GM23248 (cell line): ENCODE measurements around the gene AFP. TPM values are rescaled to one million over a fixed set of nuclear protein-coding genes. Genes with fewer than 3 reads are reported as not detected.

Experiments used
- DNase-seq: peaks from one replicate; pipeline ENCODE4 v3.0.0-alpha.2; 2015
- H2AFZ ChIP-seq: fragments of 200-600 bp; sonication (generic); 2 replicates; pipeline ENCODE4 v1.6.1; 2016; ENCODE audit warnings: antibody characterized with exemption
- H3F3A ChIP-seq: fragments of 200-600 bp; sonication (generic); 2 replicates; pipeline ENCODE4 v1.6.1; 2016; ENCODE audit warnings: mild to moderate bottlenecking, antibody characterized with exemption, mixed run types; ENCODE audit not compliant: insufficient read depth
- H3K27ac ChIP-seq: fragments of 200-600 bp; sonication (generic); 2 replicates; pipeline ENCODE4 v1.5.1; 2016; ENCODE audit warnings: mild to moderate bottlenecking
- H3K27me3 ChIP-seq: fragments of 200-600 bp; sonication (generic); replicated peaks from 2 replicates; pipeline ENCODE4 v1.6.1; 2016; ENCODE audit warnings: mild to moderate bottlenecking; ENCODE audit not compliant: insufficient read depth
- H3K36me3 ChIP-seq: fragments of 200-600 bp; sonication (generic); 2 replicates; pipeline ENCODE4 v1.6.1; 2016; ENCODE audit warnings: low read depth, mild to moderate bottlenecking
- H3K4me1 ChIP-seq: fragments of 200-600 bp; sonication (generic); 2 replicates; pipeline ENCODE4 v1.6.1; 2016; ENCODE audit warnings: mild to moderate bottlenecking; ENCODE audit not compliant: insufficient read depth
- H3K4me2 ChIP-seq: fragments of 200-600 bp; sonication (generic); one replicate; pipeline ENCODE4 v1.6.1; 2016; ENCODE audit warnings: mild to moderate bottlenecking; ENCODE audit not compliant: unreplicated experiment
- H3K4me3 ChIP-seq: fragments of 200-600 bp; sonication (generic); 2 replicates; pipeline ENCODE4 v1.5.1; 2016; ENCODE audit warnings: mild to moderate bottlenecking
- H3K79me2 ChIP-seq: fragments of 200-600 bp; sonication (generic); 2 replicates; pipeline ENCODE4 v1.6.1; 2016; ENCODE audit warnings: mild to moderate bottlenecking; ENCODE audit not compliant: insufficient read depth
- H3K9ac ChIP-seq: fragments of 200-600 bp; sonication (generic); 2 replicates; pipeline ENCODE4 v1.6.1; 2016; ENCODE audit warnings: mild to moderate bottlenecking
- H3K9me2 ChIP-seq: fragments of 200-600 bp; sonication (generic); 2 replicates; pipeline ENCODE4 v1.6.1; 2016; ENCODE audit warnings: mixed run types, mild to moderate bottlenecking, moderate library complexity; ENCODE audit not compliant: insufficient read depth
- H3K9me3 ChIP-seq: fragments of 200-600 bp; sonication (generic); one replicate; pipeline ENCODE4 v1.6.1; 2017; ENCODE audit warnings: low read depth
- H4K20me1 ChIP-seq: fragments of 200-600 bp; sonication (generic); 2 replicates; pipeline ENCODE4 v1.6.0; 2016; ENCODE audit not compliant: insufficient read depth
- EZH2 ChIP-seq: fragments of 200-600 bp; sonication (generic); IDR thresholded peaks from 2 replicates; pipeline ENCODE4 v1.6.1; 2018; ENCODE audit warnings: antibody characterized with exemption, mild to moderate bottlenecking; ENCODE audit not compliant: insufficient read depth, poor library complexity, severe bottlenecking
- EZH2phosphoT487 ChIP-seq: fragments of 200-600 bp; sonication (generic); IDR thresholded peaks from 2 replicates; pipeline ENCODE4 v1.6.1; 2018; ENCODE audit warnings: antibody characterized with exemption, moderate library complexity, mild to moderate bottlenecking, low read depth; ENCODE audit not compliant: insufficient read depth
- WGBS, 2 experiments: methylation state at CpG; one replicate each; pipeline ENCODE4 v1.1.6; 2015 to 2017; ENCODE audit warnings: low lambda C conversion rate in 2 of 2, low coverage in 1 of 2; ENCODE audit errors: missing lambda C conversion rate in 2 of 2; 5-methylcytosine and 5-hydroxymethylcytosine counted together
- in situ Hi-C: fragments of 300-500 bp; cut with MboI; formaldehyde crosslinking; loops from 2 replicates; pipeline ENCODE4 v1.15.0; 2020
- polyA plus RNA-seq: library from polyadenylated mRNA; unstranded; fragments of >200 nt; fragmentation: Nextera tagmentation; extraction: Ambion mirVana; gene quantifications from 2 replicates; pipeline ENCODE4 v1.2.1, GENCODE V29; 2016
- total RNA-seq: library from RNA; depleted of rRNA; stranded (reverse); fragments of >200 nt; shearing (Covaris generic); gene quantifications from 2 replicates; pipeline ENCODE4 v1.2.3, GENCODE V29; 2014

Gene AFP
- total and polyA plus RNA-seq, 2 experiments from 2014 or later: 0.98 TPM; not detected in 1

- WGBS, 2 experiments: 62 to 64% methylated on average over 2 of the region's 2 CpGs
- Histone ChIP-seq H3K4me1 (no peaks in the 10 kb centered on the region), H2AFZ (no peak overlapping the region), H3K9ac (no peak overlapping the region), H3K79me2 (no peaks in the 10 kb centered on the region), H3K27ac (no peak overlapping the region), H3K9me2 (no peaks in the 10 kb centered on the region), H3K27me3 (no peaks in the 10 kb centered on the region), H4K20me1 (no peaks in the 10 kb centered on the region), H3K4me2 (no peak overlapping the region), H3F3A (no peaks in the 10 kb centered on the region), H3K9me3 (no peaks in the 10 kb centered on the region), H3K36me3 (no peaks in the 10 kb centered on the region), H3K4me3 (no peak overlapping the region)
- in situ Hi-C loops: no loop called here
- TF ChIP-seq EZH2phosphoT487 (no peak), EZH2 (no peak)
- no peak for DNase-seq
Measured at GRCh38 chr4:73392936-73393335, 43.1 kb upstream of the AFP start.

- in situ Hi-C loops: no loop called here
- DNase-seq: no peak
- Histone ChIP-seq H3K27me3 (no peaks in the 10 kb centered on the region), H4K20me1 (no peaks in the 10 kb centered on the region), H3F3A (no peaks in the 10 kb centered on the region), H2AFZ (no peak overlapping the region), H3K27ac (no peak overlapping the region), H3K4me1 (no peaks in the 10 kb centered on the region), H3K9me2 (no peaks in the 10 kb centered on the region), H3K36me3 (no peaks in the 10 kb centered on the region), H3K9me3 (no peaks in the 10 kb centered on the region), H3K79me2 (no peaks in the 10 kb centered on the region), H3K9ac (no peak overlapping the region), H3K4me2 (no peak overlapping the region), H3K4me3 (no peak overlapping the region)
- TF ChIP-seq EZH2phosphoT487 (no peak), EZH2 (no peak)
- WGBS, 2 experiments: 76 to 82% methylated on average over 1 of the region's 1 CpG
Measured at GRCh38 chr4:73396304-73396703, 39.7 kb upstream of the AFP start.

GRCh38 chr4:73396993-73397972 is 38.7 kb upstream of the AFP start:
- in situ Hi-C loops: no loop called here
- no peaks in the 10 kb centered on the region for H3K36me3 ChIP-seq
- H4K20me1 ChIP-seq: no peaks in the 10 kb centered on the region
- H3K9me3 ChIP-seq: no peaks in the 10 kb centered on the region
- TF ChIP-seq EZH2phosphoT487 (no peak), EZH2 (no peak)
- H3K4me2 ChIP-seq: no peak overlapping the region
- no peaks in the 10 kb centered on the region for H3K9me2 ChIP-seq
- no peaks in the 10 kb centered on the region for H3K27me3 ChIP-seq
- no peaks in the 10 kb centered on the region for H3K79me2 ChIP-seq
- no peaks in the 10 kb centered on the region for H3K4me1 ChIP-seq
- no peak overlapping the region for H3K9ac ChIP-seq
- no peak overlapping the region for H2AFZ ChIP-seq
- no peaks in the 10 kb centered on the region for H3F3A ChIP-seq
- no peak for DNase-seq
- 61 to 62% methylated on average over 5 of the region's 5 CpGs for WGBS, 2 experiments
- H3K27ac ChIP-seq: no peak overlapping the region
- H3K4me3 ChIP-seq: no peak overlapping the region

GRCh38 chr4:73401412-73401811 is 34.6 kb upstream of the AFP start:
- no peak overlapping the region for H3K9ac ChIP-seq
- 47 to 58% methylated on average over 2 of the region's 2 CpGs for WGBS, 2 experiments
- H3F3A ChIP-seq: no peaks in the 10 kb centered on the region
- no peak overlapping the region for H3K4me3 ChIP-seq
- H3K36me3 ChIP-seq: no peaks in the 10 kb centered on the region
- H3K27ac ChIP-seq: no peak overlapping the region
- no peak for TF ChIP-seq EZH2
- TF ChIP-seq EZH2phosphoT487: no peak
- H3K27me3 ChIP-seq: no peaks in the 10 kb centered on the region
- H2AFZ ChIP-seq: no peak overlapping the region
- H3K9me3 ChIP-seq: no peaks in the 10 kb centered on the region
- H4K20me1 ChIP-seq: no peaks in the 10 kb centered on the region
- in situ Hi-C loops: no loop called here
- DNase-seq: no peak
- no peaks in the 10 kb centered on the region for H3K79me2 ChIP-seq
- H3K9me2 ChIP-seq: no peaks in the 10 kb centered on the region
- no peak overlapping the region for H3K4me2 ChIP-seq
- no peaks in the 10 kb centered on the region for H3K4me1 ChIP-seq
